GM12878 (cell line): Measurements from ENCODE around the gene ZNF771.

Experiments
- BACH1 ChIP-seq: fragments of 450-650 bp; IDR thresholded peaks from 2 replicates; pipeline ENCODE4 v1.6.1; 2017; ENCODE audit warnings: mild to moderate bottlenecking, borderline replicate concordance
- BRCA1 ChIP-seq: IDR thresholded peaks from 2 replicates; pipeline ENCODE4 v1.6.1; 2011; ENCODE audit warnings: low read depth, low read length, improper control_type of control experiment
- CTCF ChIP-seq, 3 experiments: IDR thresholded peaks in 2 of 3; conservative IDR thresholded peaks in 1 of 3; 2 replicates each; pipeline ENCODE4 v1.5.1; 2011; ENCODE audit warnings: low read depth in 3 of 3, low read length in 3 of 3, mild to moderate bottlenecking in 3 of 3, control low read depth in 2 of 3, moderate library complexity in 2 of 3, inconsistent platforms in 1 of 3, mixed read lengths in 1 of 3; ENCODE audit not compliant: control insufficient read depth in 2 of 3, insufficient read depth in 1 of 3; ENCODE audit errors: extremely low read depth in 1 of 3
- FOXK2 ChIP-seq: fragments of 450-650 bp; IDR thresholded peaks from 2 replicates; pipeline ENCODE4 v1.6.1; 2017; ENCODE audit warnings: mild to moderate bottlenecking, moderate library complexity
- FOXM1 ChIP-seq: IDR thresholded peaks from 2 replicates; pipeline ENCODE4 v1.6.1; 2012; ENCODE audit warnings: low read depth, mild to moderate bottlenecking, inconsistent platforms, low read length, moderate library complexity
- POLR2A ChIP-seq: IDR thresholded peaks from 2 replicates; pipeline ENCODE4 v1.6.1; 2011; ENCODE audit warnings: low read depth, mild to moderate bottlenecking, low read length
- RELA ChIP-seq: fragments of 450-650 bp; IDR thresholded peaks from 2 replicates; pipeline ENCODE4 v1.8.0; 2014; ENCODE audit warnings: borderline replicate concordance; ENCODE audit not compliant: partially characterized antibody
- SUZ12 ChIP-seq: fragments of 200-600 bp; sonication (generic); IDR thresholded peaks from one replicate; pipeline ENCODE4 v1.6.1; 2018; ENCODE audit warnings: antibody characterized with exemption, mild to moderate bottlenecking; ENCODE audit not compliant: unreplicated experiment

- peak; percentile 84; the same call in 1 of the 2 replicates for TF ChIP-seq POLR2A
- TF ChIP-seq BACH1: peak; percentile 74
- TF ChIP-seq CTCF (IDR thresholded peaks at IDR 0.05 in 2 of 3, conservative IDR thresholded peaks at IDR 0.05 in 1 of 3; ENCODE audit: control insufficient read depth in 2 of 3, extremely low read depth in 1 of 3, insufficient read depth in 1 of 3, low read depth in 3 of 3, low read length in 3 of 3): peak in 2 of 3 experiments; percentile 29 to 33; a peak in 3 of 6 replicates
- peak; percentile 51 for TF ChIP-seq RELA
- TF ChIP-seq BRCA1: no peak
- no peak for TF ChIP-seq FOXK2
- TF ChIP-seq FOXM1: no peak
- TF ChIP-seq SUZ12: no peak
Observed at GRCh38 chr16:30417529-30418349, 10.3 kb downstream of the ZNF771 start.
